K562 (cell line): ENCODE results near the gene SLC16A1. TPM values are rescaled to one million over a fixed set of nuclear protein-coding genes. Genes with fewer than 3 reads are reported as not detected.

Experiments used
- ATAC-seq: fragments of 200-7000 bp; cut with Tn5 transposase; 3 replicates; pipeline ENCODE4 v1.9.1; 2020; ENCODE audit warnings: moderate library complexity
- BruUV-seq: library from RNA; stranded (reverse); fragments of 400-500 nt; replicated peaks from 2 replicates; lab custom pipeline; 2021; lab: Mats Ljungman, UMichigan
- CTCF ChIA-PET: fragments of 300-600 bp; formaldehyde crosslinking; extraction: SDS; loops from one replicate; lab custom pipeline; 2021; ENCODE audit warnings: low intra/inter-chr PET ratio; lab: Yijun Ruan, JAX
- POLR2A ChIA-PET: fragments of 300-600, 350-650 bp; sonication (Branson Sonifier 250); formaldehyde crosslinking; extraction: SDS; loops from one replicate; lab custom pipeline; 2021; ENCODE audit warnings: antibody characterized with exemption, inconsistent platforms; lab: Yijun Ruan, JAX
- DNase-seq, 4 experiments: peaks; one replicate each; pipeline versions ENCODE4 v3.0.0 to v3.0.0-alpha.2; 2011 to 2018; ENCODE audit warnings: low spot score in 3 of 4, mixed read lengths in 3 of 4; ENCODE audit errors: extremely low read depth in 1 of 4
- FAIRE-seq: peaks from 2 replicates; lab custom pipeline; 2011; peaks lifted over from hg19 to GRCh38; lab: Jason Lieb, UNC
- H2AFZ ChIP-seq: 2 replicates; pipeline ENCODE4 v1.6.0; 2011; ENCODE audit warnings: low read depth, low read length, control low read depth, inconsistent platforms
- H3K27ac ChIP-seq: fragments of 200-600 bp; 3 replicates; pipeline ENCODE4 v1.8.0; 2011; ENCODE audit warnings: low read depth, mild to moderate bottlenecking, control low read depth, inconsistent platforms, low read length, moderate library complexity, mixed read lengths; ENCODE audit errors: extremely low read depth
- H3K27me3 ChIP-seq, 2 experiments: fragments of 300-600 bp in 1 of 2; 2 replicates in 1 of 2; 3 replicates in 1 of 2; pipeline versions ENCODE4 v1.6.0 to v1.8.0; 2011; ENCODE audit warnings: inconsistent platforms in 2 of 2, low read length in 2 of 2, mild to moderate bottlenecking in 1 of 2, mixed read lengths in 1 of 2, moderate library complexity in 1 of 2; ENCODE audit not compliant: control insufficient read depth in 2 of 2, insufficient read depth in 2 of 2
- H3K36me3 ChIP-seq: fragments of 300-600 bp; 3 replicates; pipeline ENCODE4 v1.8.0; 2011; ENCODE audit warnings: mild to moderate bottlenecking, low read length, inconsistent platforms; ENCODE audit not compliant: control insufficient read depth, insufficient read depth
- H3K4me1 ChIP-seq, 2 experiments: fragments of 200-600 bp in 1 of 2; replicated peaks in 1 of 2; 2 replicates in 1 of 2; 3 replicates in 1 of 2; pipeline versions ENCODE4 v1.5.1 to v1.8.0; 2011; ENCODE audit warnings: inconsistent platforms in 2 of 2, low read length in 2 of 2, mild to moderate bottlenecking in 1 of 2, mixed read lengths in 1 of 2, moderate library complexity in 1 of 2; ENCODE audit not compliant: control insufficient read depth in 2 of 2, insufficient read depth in 2 of 2
- H3K4me2 ChIP-seq: 2 replicates; pipeline ENCODE4 v1.6.1; 2011; ENCODE audit warnings: low read length, control low read depth, inconsistent platforms, mixed read lengths; ENCODE audit not compliant: insufficient read depth
- H3K4me3 ChIP-seq: fragments of 200-600 bp; sonication (generic), shearing (Covaris generic); 2 replicates; pipeline ENCODE4 v1.5.1; 2016; ENCODE audit warnings: control low read depth, inconsistent platforms
- H3K79me2 ChIP-seq: fragments of 200-600 bp; 3 replicates; pipeline ENCODE4 v1.8.0; 2011; ENCODE audit warnings: low read length, inconsistent platforms; ENCODE audit not compliant: control insufficient read depth, insufficient read depth
- H3K9ac ChIP-seq, 2 experiments: 2 replicates each; pipeline versions ENCODE4 v1.6.0 to v1.6.1; 2011; ENCODE audit warnings: low read depth in 2 of 2, low read length in 2 of 2, control low read depth in 1 of 2, inconsistent platforms in 1 of 2, mild to moderate bottlenecking in 1 of 2, mixed read lengths in 1 of 2; ENCODE audit not compliant: insufficient read depth in 1 of 2
- H3K9me1 ChIP-seq: one replicate; pipeline ENCODE4 v1.6.0; 2011; ENCODE audit warnings: inconsistent platforms, mild to moderate bottlenecking, low read length, moderate library complexity; ENCODE audit not compliant: control insufficient read depth, insufficient read depth
- H3K9me3 ChIP-seq: replicated peaks from 2 replicates; pipeline ENCODE4 v1.5.1; 2011; ENCODE audit warnings: low read depth, low read length, inconsistent platforms; ENCODE audit not compliant: control insufficient read depth, insufficient read depth
- H4K20me1 ChIP-seq: replicated peaks from 2 replicates; pipeline ENCODE4 v1.6.1; 2011; ENCODE audit warnings: low read length, inconsistent platforms, mixed read lengths; ENCODE audit not compliant: control insufficient read depth, insufficient read depth
- HCFC1 ChIP-seq: IDR thresholded peaks from 2 replicates; pipeline ENCODE4 v1.6.1; 2012; ENCODE audit warnings: low read depth, low read length, improper control_type of control experiment
- HLTF ChIP-seq: fragments of 450-650 bp; IDR thresholded peaks from 2 replicates; pipeline ENCODE4 v1.6.1; 2016
- ZFP36 ChIP-seq: fragments of 150-350 bp; IDR thresholded peaks from 2 replicates; pipeline ENCODE4 v1.6.1; 2018; ENCODE audit warnings: low read length, low read depth; ENCODE audit not compliant: partially characterized antibody
- ZNF408 ChIP-seq: fragments of 250-450 bp; sonication (Bioruptor Pico); IDR thresholded peaks from 2 replicates; pipeline ENCODE4 v1.4.0; 2020; ENCODE audit warnings: low read depth, mild to moderate bottlenecking, moderate library complexity
- in situ Hi-C: fragments of 300-500 bp; cut with MboI; formaldehyde crosslinking; loops from 4 replicates; pipeline ENCODE4 v1.15.0; 2018; ENCODE audit warnings: inconsistent platforms, mixed read lengths
- intact Hi-C: fragments of 100-400 bp; cut with micrococcal nuclease; formaldehyde crosslinking; loops from 2 replicates; pipeline ENCODE4 v1.14.2; 2022
- polyA plus RNA-seq, 8 experiments: library from polyadenylated mRNA; depleted of rRNA in 4 of 8; stranded (reverse) in 5 of 8; unstranded in 3 of 8; fragments of >200 nt; fragmentation: Nextera tagmentation in 2 of 8; fragmentation: Illumina TruSeq in 1 of 8; extraction: Ambion mirVana in 2 of 8; extraction: Trizol in 1 of 8; gene quantifications; 2 replicates each; pipeline versions ENCODE4 v1.2.1 to v1.2.3, GENCODE V29; 2011 to 2014; ENCODE audit warnings: inconsistent platforms in 1 of 8, missing spikeins in 1 of 8
- total RNA-seq, 7 experiments: library from RNA; depleted of rRNA in 6 of 7; stranded (reverse); fragments of >200 nt in 6 of 7; fragmentation: Illumina TruSeq in 2 of 7; extraction: Trizol in 2 of 7; gene quantifications; 2 replicates each; pipeline versions ENCODE4 v1.2.1 to v1.2.3, GENCODE V29; 2011 to 2021; ENCODE audit warnings: low replicate concordance in 1 of 7
- TF ChIP-seq, protein P1 (sequence below), 2 experiments: fragments of 450-650 bp; formaldehyde crosslinking in 1 of 2; IDR thresholded peaks; 2 replicates each; pipeline versions ENCODE4 v1.4.0 to v1.6.1; 2014 to 2020; ENCODE audit warnings: mild to moderate bottlenecking in 2 of 2, borderline replicate concordance in 1 of 2, low read depth in 1 of 2
- TF ChIP-seq, protein P2 (sequence below): sonication (generic); formaldehyde crosslinking; IDR thresholded peaks from 2 replicates; pipeline ENCODE4 v1.8.0; 2023; ENCODE audit warnings: mild to moderate bottlenecking, missing genetic modification reagents
- TF ChIP-seq, protein P3 (sequence below): IDR thresholded peaks from 2 replicates; pipeline ENCODE4 v1.6.1; 2016; ENCODE audit warnings: missing genetic modification characterization, missing compliant biosample characterization

SLC16A1 gene
- total and polyA plus RNA-seq, 9 of the 15 experiments (the other 6 are each of a cell fraction or from before 2014, with no cell fraction given): 73.1 to 244 (median 117) TPM

- no peak overlapping the region for H3K4me3 ChIP-seq
- no peaks in the 10 kb centered on the region for H3K9me1 ChIP-seq
- TF ChIP-seq, protein P1, sequence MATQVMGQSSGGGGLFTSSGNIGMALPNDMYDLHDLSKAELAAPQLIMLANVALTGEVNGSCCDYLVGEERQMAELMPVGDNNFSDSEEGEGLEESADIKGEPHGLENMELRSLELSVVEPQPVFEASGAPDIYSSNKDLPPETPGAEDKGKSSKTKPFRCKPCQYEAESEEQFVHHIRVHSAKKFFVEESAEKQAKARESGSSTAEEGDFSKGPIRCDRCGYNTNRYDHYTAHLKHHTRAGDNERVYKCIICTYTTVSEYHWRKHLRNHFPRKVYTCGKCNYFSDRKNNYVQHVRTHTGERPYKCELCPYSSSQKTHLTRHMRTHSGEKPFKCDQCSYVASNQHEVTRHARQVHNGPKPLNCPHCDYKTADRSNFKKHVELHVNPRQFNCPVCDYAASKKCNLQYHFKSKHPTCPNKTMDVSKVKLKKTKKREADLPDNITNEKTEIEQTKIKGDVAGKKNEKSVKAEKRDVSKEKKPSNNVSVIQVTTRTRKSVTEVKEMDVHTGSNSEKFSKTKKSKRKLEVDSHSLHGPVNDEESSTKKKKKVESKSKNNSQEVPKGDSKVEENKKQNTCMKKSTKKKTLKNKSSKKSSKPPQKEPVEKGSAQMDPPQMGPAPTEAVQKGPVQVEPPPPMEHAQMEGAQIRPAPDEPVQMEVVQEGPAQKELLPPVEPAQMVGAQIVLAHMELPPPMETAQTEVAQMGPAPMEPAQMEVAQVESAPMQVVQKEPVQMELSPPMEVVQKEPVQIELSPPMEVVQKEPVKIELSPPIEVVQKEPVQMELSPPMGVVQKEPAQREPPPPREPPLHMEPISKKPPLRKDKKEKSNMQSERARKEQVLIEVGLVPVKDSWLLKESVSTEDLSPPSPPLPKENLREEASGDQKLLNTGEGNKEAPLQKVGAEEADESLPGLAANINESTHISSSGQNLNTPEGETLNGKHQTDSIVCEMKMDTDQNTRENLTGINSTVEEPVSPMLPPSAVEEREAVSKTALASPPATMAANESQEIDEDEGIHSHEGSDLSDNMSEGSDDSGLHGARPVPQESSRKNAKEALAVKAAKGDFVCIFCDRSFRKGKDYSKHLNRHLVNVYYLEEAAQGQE (IDR thresholded peaks at IDR 0.05; ENCODE audit: borderline replicate concordance): peak; percentile 33; the same call in 1 of the 2 replicates
- TF ChIP-seq, protein P1 (CRISPR knock-in tag; IDR thresholded peaks at IDR 0.05; ENCODE audit: low read depth): no peak
- TF ChIP-seq, protein P2, sequence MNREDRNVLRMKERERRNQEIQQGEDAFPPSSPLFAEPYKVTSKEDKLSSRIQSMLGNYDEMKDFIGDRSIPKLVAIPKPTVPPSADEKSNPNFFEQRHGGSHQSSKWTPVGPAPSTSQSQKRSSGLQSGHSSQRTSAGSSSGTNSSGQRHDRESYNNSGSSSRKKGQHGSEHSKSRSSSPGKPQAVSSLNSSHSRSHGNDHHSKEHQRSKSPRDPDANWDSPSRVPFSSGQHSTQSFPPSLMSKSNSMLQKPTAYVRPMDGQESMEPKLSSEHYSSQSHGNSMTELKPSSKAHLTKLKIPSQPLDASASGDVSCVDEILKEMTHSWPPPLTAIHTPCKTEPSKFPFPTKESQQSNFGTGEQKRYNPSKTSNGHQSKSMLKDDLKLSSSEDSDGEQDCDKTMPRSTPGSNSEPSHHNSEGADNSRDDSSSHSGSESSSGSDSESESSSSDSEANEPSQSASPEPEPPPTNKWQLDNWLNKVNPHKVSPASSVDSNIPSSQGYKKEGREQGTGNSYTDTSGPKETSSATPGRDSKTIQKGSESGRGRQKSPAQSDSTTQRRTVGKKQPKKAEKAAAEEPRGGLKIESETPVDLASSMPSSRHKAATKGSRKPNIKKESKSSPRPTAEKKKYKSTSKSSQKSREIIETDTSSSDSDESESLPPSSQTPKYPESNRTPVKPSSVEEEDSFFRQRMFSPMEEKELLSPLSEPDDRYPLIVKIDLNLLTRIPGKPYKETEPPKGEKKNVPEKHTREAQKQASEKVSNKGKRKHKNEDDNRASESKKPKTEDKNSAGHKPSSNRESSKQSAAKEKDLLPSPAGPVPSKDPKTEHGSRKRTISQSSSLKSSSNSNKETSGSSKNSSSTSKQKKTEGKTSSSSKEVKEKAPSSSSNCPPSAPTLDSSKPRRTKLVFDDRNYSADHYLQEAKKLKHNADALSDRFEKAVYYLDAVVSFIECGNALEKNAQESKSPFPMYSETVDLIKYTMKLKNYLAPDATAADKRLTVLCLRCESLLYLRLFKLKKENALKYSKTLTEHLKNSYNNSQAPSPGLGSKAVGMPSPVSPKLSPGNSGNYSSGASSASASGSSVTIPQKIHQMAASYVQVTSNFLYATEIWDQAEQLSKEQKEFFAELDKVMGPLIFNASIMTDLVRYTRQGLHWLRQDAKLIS (CRISPR knock-in tag): no peak
- TF ChIP-seq HLTF (peak; percentile 83; the same call in 1 of the 2 replicates), HCFC1 (no peak), ZFP36 (no peak), ZNF408 (CRISPR knock-in tag) (no peak)
- TF ChIP-seq, protein P3, sequence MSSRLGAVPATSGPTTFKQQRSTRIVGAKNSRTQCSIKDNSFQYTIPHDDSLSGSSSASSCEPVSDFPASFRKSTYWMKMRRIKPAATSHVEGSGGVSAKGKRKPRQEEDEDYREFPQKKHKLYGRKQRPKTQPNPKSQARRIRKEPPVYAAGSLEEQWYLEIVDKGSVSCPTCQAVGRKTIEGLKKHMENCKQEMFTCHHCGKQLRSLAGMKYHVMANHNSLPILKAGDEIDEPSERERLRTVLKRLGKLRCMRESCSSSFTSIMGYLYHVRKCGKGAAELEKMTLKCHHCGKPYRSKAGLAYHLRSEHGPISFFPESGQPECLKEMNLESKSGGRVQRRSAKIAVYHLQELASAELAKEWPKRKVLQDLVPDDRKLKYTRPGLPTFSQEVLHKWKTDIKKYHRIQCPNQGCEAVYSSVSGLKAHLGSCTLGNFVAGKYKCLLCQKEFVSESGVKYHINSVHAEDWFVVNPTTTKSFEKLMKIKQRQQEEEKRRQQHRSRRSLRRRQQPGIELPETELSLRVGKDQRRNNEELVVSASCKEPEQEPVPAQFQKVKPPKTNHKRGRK (tag): no peak
These were observed 20.4 kb downstream of the SLC16A1 start for GRCh38 chr1:112935461-112936111.

More at GRCh38 chr1:112935461-112936111, 20.4 kb downstream of the SLC16A1 start:
- ChIA-PET CTCF (no interaction called here), POLR2A (interaction anchor here (0.9 to 12.6 kb wide), 14 partner anchors 8 to 138 kb away, joined by 3 to 190 read pairs (median 4); partner anchors contain the start of genes LRIG2 and SLC16A1)
- Histone ChIP-seq H3K4me2 (0 out of 2 replicates have a peak overlapping the region, but pooled peaks have one; percentile 13), H3K27ac (peak overlapping the region; percentile 65), H3K27me3 (no peaks in the 10 kb centered on the region), H3K4me1 (peaks cover 14 to 43% of the 10 kb centered on the region in 2 experiments), H3K79me2 (peaks cover 98% of the 10 kb centered on the region), H4K20me1 (peaks cover 5% of the 10 kb centered on the region; the same call in 1 of the 2 replicates), H3K36me3 (peaks cover 36% of the 10 kb centered on the region), H3K9ac (peak overlapping the region in 1 of 2 experiments; percentile 40; a peak in 2 of 4 replicates), H3K9me3 (no peaks in the 10 kb centered on the region), H2AFZ (no peak overlapping the region)
- in situ Hi-C loops (no loop called here), intact Hi-C loops (loop anchor here (2.0 to 5.0 kb wide), 3 partner anchors 17 to 53 kb away; no protein-coding TSS in a partner anchor)
- DNase-seq (peak in 2 of 4 experiments; percentile 48 to 54), FAIRE-seq (no peak), ATAC-seq (peak; percentile 78)
- no TSS peak for BruUV-seq
